GM21367 (cell line): ENCODE data around the gene NEK7.

Source experiments
- ATAC-seq: cut with Tn5 transposase; IDR thresholded peaks from one replicate; pipeline ENCODE4 v1.9.1; 2021; ENCODE audit not compliant: unreplicated experiment

The NEK7 gene

DNA sequence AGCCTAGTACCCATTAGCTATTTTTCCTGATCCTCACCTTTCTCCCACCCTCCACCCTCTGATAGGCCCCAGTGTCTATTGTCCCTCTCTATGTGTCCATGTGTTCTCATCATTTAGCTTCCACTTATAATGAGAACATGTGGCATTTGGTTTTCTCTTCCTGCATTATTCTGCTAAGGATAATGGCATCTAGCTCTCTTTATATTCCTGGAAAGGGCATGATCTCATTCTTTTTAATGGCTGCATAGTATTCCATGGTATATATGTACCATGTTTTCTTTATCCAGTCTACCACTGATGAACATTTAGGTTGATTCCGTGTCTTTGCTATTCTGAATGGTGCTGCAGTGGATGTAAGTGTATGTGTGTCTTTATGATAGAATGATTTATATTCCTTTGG, 178.9 kb downstream of the NEK7 start:
- no peak for ATAC-seq

DNA sequence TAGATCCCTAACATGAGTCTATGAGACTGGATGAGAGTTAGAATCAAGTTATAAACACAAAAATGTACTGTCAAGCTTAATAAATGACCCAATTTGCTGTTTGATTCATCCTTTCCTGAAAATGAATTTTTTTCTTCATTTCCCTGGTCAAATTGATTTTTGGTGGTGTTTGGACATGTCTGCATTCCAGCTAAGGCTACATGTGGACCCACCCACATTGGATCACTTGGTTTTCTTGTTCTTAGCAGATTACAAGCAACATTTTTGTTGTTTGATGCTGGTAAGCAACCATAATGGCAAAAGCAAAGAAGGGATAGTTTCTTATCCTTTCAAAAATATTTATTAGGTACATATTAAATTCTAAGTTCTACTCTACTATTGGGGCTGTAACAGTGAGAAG, 181.1 kb downstream of the NEK7 start:
- ATAC-seq, result no peak

DNA sequence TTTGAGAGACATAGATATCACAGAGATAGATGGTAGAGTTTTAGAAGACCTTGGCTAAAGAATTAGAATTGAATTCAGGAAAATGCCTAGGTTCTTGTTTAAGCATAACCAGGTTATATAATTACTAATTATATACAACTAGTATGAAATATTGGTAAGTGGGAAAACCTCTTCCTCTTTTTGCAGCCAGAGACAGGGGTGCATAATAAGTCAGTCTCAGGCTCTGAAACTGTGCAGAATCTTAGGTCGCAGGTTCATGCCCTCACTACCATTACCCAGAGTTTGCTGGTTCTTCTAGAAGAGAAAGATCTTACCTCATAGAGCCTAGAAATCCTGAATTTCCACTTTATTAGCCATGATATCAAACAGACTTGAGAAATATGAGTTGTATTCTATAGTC, 183.3 kb downstream of the NEK7 start:
- ATAC-seq, result no peak

DNA sequence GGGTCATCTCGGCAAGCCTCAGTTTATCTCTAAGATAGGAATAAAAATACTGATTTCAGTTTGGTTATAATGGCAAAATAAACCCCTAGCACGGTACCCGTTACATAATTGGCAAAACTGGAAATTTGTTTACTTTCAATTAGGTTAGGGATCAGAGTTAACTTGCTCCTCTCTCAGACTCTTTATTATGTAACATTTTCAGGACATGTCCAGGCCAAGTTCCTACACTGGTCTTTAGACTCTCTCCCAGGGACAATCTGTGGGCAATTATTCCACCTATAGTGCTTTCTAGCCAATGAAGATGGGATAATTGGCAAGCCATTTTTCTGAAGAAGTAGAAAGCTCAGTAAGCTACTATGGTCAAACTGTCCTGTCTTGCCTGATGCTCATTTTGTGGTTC, 189.4 kb downstream of the NEK7 start:
- ATAC-seq, result no peak

DNA sequence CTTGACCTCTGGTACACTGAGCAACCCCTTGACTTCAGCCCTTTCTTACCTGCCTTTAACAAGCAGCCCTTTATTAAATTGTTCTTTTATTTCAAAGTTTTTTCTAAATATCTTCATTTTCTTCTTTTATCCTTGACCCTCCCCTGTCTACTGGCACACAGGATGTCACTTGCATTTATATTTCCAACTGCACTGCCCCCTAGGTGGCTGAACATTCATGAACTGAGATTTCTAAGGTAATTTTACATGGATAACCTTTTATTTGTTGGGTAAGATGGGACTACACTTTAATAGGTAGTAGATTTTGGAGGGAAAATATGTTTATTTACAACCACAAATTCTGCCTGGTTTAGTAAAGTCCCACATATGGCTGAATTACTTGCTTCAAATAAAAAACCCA, 193.7 kb downstream of the NEK7 start:
- no peak for ATAC-seq

DNA sequence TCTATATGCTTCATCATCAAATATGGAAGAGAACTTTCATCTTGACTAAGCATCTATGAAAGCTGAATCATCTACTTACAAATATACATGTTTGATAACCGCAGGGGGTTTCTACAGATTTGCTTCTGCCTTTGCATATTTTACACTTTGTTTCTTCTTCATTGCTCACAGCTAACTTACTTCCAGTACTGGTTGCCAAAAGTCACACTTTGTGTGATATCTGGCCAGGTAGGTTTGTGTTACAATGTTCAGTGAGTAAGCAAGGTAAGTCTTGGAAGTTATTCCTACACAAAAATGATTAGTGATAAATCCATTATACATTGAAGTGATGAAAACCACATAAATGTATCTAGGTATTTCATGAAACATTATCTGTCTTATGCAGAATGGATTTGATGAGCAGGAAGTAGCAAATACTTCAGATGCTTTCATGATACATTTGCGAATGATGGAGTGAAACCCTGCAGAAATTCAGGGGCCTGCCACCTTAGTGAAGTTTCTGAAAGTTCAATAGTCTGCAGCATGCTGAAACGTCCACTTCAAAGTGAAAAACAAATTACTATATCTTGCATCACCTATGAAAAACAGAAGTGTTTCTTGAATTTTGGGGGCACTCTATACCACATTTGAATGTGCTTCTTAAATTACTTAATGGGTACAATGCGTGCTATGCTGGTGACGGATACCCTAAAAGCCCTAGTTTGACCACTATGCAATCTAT, 196.3 kb downstream of the NEK7 start:
- ATAC-seq, result peak; percentile 75

DNA sequence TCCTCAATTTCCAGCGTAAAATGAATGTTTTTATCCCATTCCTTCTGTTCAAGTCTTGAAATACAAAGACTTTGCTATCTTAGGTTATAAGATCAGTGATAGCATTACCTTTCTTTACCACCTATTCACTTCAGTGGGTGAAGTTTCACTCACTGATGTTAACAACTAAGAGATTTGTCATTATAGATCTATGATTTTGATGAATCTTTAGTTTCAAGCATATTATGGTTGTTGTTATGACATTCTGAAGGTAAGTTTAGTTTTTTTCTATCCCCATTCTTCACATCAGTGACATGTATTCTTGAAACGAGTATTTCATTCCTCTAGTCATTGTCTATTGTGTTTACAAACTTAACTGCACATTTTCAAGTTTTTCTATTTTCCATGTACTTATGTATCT, 201.1 kb downstream of the NEK7 start:
- ATAC-seq, result no peak

DNA sequence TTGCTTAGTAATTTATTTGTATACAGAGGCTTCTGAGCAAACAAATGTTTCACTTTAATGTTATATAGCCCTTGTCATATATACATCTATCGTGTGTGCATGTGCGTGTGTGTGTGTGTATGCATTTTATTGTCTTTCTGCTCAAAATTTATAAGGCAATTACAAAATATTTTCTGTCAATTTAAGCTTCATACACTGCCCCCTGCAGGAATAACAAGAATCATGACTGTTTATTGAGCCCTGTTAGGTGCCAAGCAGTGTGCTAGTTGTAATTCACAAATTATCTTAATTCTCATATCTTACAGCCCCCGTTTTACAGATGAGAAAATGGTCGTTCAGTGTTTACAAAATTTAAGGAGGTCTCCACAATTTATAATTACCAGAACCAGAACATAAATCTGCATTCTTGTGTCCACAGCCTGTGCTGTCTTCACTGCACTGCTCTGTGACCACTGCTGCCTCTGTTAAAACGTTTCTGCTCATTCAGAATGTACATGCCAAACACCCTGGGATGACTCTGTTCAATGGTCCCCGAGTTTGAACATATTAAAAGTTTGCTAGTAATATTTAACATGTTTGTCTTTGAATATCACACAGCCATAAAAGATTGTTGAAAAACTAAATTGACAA, 202.3 kb downstream of the NEK7 start:
- ATAC-seq, result no peak

DNA sequence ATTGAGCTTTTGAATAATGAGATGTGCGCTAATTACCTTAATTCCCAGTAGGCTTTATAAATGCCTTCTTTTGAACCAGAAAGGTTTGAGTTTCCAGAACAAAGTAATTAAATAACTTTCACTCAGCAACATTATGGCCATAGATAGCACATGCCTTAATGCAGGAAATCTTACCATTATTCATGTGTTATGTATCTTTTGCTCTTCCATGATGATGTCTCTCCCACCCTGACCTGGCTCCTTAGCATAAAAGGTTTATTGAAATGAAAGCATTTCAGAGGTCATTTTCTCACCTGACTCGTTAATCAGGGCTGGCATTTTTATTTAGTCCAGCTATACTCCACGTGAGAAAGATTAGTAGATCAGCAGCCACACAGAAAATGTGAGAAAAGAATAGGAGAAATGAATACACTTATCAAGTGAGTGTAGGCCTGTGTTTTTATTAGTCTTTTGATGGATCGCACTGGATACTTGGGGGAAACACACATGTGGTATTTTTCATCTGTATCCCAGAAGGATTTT, 203.5 kb downstream of the NEK7 start:
- no peak for ATAC-seq

DNA sequence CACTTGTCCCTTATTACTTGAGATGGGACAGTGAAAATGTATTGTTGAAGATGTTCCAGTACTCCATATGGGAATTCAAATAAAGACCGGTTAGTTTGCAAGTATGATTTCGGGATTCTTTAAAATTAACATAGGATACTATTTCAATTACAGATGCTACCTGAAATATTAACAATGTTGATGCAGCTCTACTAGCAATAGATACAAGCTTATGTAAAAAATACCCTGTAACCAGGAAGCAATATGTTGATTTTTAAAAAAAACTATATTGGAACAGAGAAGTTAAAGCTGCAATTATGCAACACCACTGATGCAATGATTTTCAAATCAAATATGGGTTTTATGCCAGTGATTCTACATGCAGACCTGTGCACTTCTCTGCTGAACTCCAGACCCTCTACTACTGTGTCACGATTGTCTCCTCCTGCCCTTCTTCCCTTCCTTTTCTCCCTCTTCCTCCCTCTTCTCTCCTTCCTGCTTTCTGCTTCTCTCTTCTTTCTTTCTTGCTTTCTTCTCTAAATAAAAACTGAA, 204.5 kb downstream of the NEK7 start:
- ATAC-seq, result no peak

DNA sequence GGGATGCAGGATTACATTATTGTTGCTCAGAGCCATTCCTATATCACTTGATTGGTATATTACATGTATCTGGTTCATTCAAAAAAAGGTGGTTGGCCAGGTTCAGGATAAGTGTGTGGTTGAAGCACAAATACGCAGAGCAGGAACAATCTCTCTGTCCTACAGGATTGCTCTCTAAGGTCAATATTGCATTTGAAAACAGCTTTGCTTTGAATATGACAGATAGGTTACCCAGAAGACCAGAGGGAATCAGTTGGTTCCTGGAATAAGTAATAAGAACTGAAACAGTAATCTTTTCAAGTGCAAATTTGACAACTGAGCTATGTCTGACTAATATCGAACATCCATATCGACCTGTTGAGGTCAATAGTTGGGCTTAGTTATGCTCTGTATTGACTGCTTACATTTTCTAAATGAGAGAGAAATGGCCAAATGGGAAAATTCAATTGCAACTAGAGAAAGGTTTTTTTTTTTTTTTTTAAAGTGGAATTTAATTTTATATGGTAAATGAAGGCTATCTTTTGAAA, 206.9 kb downstream of the NEK7 start:
- ATAC-seq, result no peak

DNA sequence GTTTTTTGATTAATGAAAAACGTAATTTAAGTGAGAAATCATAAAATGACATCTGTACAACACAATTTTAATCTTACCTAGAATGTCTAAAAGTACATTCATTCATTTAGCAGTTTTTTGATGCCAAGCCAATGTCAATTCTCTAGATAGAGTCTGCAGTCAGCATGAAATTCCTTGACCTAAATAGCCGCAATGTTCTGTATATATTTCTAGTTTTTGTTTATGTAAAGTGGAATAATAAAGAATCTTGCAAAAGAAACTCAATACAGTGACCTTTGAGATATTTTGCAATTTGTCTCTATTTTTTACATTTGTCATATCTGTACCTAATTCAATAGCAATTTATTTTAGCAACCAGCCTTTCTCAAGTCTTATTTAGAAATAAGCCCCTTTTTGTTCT, 207.7 kb downstream of the NEK7 start:
- ATAC-seq, result no peak

DNA sequence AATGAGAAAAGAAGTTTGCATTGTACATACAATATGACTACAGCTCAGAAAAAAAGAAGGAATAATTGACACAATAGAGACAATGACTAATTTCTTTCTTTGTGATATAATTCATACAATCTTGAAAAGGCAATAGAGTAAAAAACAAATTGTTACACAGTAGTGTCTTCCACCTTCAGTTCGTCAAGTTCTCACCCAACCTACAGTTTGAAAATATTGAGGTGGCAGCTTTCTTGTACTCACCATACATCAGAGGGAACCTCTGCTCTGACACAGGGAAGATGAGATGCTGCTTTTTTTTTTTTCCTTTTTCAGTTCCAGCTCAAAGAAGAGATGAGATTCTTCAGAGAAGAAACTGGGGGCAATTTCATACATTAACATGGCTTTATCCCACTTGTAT, 210.5 kb downstream of the NEK7 start:
- no peak for ATAC-seq

DNA sequence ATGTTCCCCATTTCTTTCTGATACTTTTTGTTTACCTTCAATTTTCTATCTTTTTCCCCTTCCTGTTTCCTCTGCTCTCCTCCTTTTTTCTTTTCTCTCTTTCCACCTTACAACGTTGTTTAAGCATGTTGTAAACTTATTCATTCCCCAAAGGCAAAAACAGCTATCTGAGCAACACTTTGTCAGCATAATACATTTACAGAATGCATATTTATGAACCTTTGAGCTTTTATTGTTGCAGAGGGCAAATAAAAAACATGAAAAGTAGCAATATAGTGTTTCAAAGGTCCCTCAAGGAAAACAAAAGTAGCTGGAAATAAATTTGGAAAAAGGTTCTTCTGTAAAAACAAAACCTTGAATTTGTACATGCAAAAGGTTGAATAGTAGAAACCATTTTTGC, 214.2 kb downstream of the NEK7 start:
- ATAC-seq, result no peak
